CMK (cell line): ENCODE results near the gene DUSP2.

Experiments
- DNase-seq: peaks from one replicate; pipeline ENCODE4 v3.0.0-alpha.2; 2010; ENCODE audit warnings: low read depth

The DUSP2 gene

DNA sequence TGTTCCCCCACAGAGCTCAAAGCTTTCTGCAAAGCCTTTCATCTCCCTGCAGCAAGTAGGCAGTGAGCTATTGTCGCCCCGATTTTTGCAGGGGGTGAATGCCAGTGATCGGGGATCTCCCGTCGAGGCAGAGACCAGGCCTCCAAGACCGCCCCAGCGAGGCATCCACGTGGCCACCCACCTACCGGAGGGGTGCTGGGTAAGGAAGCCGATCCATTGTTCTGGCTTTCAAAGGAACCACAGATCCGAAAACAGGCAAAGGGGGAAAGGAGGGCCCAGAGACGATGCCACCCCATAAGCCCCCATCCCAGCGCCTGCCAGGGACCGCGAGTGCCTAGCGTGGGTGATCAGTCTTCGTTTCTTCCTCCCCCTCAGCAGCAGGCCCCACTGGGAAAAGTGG lies 31.3 kb downstream of the DUSP2 start:
- DNase-seq: no peak

DNA sequence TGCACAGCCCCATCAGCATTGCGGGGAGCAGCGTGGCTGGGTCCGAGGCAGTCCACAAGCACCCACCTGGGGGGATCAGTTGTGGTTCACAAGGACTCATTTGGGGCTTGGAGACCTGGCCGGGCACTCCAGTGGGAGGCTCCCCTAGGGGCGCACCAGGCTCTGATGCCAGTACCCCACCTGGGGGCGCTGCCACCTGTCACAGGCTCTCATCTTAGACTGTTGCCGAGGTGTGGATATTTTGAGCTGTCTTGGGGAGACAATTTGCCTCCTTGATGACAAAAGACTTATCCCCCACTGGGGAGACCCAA lies 31.9 kb downstream of the DUSP2 start:
- no peak for DNase-seq

DNA sequence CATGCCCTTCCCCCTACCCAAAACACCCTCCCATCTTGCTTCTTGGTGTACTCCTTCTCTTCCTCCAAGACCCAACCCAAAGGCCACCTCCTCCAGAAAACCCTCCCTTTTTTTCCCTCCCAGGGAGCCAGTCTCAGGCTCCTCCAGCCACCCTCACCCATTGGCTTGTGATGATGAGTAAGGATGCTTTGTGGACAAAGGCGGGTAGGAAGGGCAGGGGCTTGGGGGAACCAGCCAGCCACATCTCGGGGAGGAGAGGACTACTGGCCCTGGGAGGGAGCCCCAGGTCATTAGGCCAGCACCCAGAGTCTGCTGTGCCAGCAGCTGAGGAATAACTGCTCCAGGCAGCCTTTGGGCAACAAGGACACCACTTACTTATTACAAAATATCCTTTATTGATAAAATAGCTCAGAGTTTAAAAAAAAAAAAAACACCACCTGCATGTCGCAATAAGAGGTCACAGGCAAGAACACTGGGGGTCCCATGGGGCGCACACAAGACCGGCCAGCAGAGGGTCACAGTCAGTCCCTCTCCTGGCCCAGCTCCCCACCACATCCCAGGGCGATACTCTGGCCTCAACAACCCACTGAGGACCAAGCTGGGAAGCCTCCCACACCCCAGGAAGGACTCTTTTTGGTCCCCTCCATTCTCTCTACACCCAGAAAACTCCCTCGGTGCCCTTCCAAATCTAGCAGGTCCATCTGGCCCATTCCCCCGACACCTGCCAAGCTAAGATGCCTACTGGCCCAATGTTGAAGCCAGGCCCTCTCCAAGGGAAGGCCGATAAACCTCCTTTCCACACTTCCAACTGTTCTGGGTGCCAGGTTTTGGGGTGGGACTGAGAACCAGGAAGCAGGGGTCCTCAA lies 32.5 kb downstream of the DUSP2 start:
- no peak for DNase-seq

DNA sequence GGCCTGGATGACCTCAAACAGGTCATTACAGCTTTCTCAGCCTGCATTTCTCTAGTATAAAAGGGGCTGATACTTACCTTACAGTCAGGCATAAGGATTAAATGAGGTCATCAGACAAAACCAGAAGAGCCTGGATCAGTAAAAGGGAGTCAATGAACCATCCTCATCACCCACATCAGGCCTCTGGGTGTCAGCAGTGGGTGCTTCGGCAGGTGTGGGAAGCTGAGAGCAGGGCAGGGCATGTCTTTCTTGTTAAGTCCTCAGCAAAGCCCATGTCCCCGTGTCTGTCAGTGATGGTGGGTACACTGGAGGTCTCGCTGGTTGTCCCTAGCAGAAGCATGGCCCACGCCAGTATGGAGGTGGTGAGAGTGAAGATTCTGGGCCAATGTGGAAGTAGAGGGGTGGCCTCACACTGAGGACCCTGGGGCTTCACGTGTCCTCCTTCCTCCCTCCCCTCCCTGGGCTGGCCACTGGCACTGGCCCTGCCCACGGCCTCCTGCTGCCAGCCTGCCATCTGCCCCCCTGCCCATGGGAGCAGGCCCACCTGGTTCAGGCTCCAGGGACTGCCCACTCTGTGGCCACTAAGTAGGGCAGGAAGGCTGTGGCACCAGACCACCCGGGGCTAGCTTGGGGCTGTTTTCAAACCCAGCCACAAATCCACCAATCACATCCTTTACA lies 33.3 kb downstream of the DUSP2 start:
- DNase-seq: no peak

DNA sequence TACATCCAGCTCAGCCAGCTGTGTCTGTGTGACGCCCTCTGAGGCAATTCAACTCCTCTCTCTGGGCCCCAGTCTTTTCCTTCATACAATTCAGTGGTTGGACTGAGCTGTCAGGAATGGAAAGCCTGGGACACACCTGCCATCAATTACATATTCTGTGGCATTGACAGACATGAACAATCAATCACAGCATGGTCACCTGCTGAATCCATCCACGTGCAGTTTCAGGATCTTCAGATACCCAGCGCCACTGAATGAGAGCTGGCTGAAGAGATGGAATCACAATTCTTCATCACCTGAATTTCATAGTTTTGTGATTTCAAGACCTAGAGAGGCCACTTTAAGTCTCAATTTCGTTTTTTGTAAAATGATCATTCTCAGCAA lies 34.0 kb downstream of the DUSP2 start:
- DNase-seq: no peak

DNA sequence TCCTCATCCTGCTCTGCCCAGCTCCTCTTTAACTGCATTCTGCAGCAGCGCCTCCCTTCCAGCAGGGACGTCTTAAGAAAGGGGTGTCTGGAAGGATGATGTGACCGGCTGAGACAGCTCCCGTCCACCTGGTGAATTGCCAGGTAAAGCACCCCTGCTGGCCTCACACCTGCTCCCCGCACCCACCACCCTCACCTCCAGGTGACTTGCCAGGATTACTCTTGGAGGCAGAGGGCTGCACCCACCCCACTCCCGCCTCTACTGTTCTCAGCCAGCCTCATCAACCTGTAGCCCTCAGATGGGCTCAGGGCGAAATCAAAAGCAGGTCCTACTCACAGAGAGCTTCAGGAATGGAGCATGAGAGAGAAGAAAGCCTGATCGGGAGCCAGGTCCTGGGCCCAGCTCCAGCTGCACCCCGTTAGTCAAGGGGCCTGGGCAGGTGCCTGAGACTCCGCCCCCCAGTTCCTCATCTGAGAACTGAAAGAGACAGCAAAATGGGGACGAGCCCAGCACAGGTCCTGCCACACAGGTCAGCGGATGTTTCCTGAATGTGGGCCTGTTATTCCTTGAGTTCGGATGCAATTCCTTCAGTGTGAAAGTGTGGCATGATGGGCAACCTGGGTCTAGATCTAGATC lies 34.5 kb downstream of the DUSP2 start:
- DNase-seq: no peak

DNA sequence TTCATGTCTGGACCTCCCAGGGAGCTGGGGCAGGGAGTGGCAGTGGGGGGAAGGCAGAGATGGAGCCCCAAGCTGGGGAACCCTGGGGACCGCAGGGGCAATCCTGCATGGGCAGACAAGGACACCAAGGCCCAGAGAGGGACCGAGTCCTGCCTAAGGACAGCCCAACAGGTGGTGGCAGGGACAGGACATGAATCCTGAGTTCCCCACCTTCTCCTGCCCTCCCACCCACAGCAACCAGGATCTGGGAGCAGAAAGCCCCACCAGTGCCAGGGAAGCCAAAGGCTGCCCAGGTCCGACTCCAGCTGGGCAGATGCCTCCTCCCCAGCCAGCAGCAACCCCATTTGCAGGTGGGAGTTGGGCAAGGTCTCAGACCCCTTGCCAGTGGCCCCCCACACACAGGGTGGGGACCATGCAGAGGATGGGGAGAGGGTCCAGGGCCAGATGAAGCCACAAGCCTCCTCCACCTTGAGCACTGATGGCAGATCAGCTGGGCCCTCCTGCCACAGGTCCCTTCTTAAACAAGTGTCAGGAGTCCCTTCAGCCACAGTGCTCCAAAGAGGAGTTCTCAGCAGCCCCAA lies 35.2 kb downstream of the DUSP2 start:
- DNase-seq: no peak

DNA sequence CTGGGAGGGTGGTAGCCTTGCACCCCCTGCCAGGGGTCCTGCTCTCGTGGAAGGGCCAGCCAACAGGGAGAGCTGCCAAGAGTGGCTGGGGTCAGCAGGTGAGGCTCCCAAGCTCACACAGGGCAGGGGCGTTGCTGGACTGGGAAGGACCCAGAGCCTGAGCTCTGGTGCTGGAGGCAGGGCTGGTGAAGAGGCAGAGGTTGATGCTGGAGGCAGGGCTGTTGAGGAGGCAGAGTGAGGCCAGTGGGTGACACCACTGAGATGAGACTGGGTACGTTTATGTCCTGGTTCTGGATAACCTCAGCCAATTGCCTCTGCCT lies 35.9 kb downstream of the DUSP2 start:
- no peak for DNase-seq

DNA sequence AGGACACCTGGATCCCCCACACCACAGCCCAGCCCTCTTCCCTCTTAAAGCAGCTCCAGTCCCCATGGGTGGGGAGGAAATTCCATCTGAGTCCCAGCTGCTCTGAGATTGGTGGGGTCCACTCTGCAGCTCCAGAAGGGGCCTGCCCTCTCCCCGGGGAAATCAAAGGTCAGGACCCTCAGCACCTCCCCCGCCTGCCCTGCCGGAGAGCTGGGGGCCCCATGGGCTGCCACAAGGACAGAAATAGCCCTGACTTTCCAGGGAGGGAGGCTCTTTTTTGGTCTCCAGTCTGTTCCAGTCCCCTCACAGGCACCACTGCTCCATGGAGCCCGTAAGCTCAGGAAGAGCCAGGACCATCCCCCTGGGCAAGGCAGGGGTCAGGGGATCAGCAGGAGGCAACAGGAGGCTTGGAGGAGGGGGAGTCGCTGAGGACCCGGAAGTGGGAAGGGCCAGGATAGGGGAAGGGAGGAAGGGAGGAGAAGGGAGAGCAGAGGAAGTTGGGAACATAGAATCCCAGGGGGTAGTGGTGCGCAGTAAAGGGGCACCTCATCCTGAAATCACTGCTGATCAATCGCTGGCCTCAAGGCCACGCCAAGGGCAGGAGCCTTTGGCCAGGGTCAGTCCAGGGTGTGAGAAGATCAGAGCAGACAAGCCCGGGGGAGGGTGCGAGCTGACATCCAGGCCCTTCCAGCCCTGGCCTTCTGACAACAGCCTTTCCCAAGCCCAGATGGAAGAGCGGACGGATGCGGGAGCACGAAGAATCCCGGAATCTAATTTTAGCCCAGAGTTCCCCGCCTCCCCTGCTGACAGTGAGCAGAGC lies 36.5 kb downstream of the DUSP2 start:
- no peak for DNase-seq

DNA sequence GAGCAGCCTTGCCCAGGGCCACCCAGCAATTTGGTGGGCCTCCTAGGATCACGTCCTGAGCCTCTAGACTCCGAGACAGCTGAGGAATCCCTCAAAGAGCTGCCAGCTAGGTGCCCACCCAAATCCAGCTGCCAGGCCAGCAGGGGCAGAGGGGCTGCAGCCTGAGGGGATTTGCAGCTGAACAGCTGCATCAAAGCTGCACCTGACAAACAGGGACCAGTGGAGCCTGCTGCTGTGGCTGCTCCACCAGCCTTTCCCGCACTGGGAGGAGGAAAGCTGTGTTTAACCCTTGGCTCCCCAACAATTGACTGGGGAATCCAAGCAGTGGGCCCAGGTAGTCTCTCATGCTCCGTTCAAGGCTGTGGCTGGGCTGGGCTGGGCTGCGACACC lies 37.1 kb downstream of the DUSP2 start:
- DNase-seq: no peak

DNA sequence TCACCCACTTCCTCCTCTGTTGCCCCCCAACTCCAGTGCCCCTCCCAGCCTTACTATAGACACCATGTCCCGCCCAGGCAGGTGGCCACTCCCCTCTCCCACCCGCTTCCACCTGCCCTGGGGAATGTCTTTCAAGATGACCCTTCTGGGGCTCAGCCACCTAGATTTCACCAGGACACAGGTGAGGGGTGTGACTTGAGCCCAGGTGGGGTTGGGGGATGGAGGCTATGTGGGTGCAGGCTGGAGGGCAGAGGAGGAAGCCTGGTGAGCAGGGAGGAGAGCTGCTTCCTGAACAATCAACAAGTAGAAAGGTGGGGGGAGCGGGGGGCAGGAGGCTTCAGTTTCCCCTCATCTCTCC lies 37.6 kb downstream of the DUSP2 start:
- no peak for DNase-seq

DNA sequence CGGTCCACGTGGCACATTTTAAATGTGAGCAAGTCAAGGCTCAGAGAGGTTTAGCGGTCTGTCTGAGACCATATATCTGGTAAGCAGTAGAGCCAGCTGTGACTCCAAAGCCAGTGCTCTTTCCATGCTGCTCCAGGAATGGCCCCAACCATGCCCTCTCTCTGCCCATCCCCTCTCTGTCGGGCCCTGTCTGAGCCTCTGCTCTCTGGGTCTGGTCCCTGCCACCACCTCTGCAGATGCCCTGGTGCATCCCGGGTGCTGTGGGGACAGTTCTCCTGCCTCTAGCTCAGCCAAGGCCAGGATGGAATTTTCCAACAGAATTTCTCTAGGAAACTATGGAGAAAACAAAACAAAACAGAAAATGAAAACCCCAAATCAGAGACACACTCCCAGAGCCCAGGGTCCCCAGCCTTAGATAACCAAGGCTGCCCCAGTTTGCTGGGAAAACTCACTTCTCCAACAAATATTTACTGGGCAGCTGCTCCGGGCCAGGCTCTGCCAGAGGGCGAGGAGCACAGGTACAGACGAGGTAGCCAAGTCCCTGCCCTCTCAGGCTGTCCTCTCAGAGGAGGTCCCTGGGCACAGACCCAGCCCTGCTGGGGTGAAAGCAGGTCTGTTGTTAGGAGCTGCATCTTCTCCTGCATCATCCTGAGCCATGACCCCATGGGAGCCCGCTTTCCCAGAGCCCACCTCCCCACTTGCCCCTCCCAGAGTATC lies 38.1 kb downstream of the DUSP2 start:
- no peak for DNase-seq

DNA sequence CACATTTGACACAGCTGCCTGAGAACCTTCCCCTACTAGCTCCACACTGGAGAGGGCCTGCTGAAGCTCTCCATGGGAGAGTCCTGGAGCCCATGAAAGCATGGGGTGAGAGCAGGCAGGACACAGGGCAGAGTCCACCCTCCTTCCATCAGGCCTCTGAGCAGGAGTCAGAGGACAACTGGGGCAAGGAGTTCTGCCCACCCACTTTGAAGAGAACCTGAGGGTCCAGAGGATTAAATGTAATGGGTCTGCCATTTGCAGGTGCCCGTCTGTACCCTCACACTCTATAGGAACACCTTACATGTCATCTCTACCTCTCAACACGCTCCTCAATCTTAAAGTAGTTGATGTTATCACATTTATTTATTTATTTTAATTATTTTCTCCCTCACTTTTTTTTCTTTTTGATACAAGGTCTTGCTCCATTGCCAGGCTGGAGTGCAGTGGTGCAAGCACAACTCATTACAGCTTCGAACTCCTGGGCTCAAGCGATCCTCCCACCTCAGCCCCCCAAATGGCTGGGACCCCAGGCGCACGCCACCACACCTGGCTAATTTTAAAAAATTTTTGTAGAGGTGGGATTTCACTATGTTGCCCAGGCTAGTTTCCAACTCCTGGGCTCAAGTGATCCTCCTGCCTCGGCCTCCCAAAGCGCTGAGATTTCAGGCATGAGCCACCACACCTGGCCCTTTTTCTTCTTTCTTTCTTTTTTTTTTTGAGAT lies 39.1 kb downstream of the DUSP2 start:
- DNase-seq: no peak

DNA sequence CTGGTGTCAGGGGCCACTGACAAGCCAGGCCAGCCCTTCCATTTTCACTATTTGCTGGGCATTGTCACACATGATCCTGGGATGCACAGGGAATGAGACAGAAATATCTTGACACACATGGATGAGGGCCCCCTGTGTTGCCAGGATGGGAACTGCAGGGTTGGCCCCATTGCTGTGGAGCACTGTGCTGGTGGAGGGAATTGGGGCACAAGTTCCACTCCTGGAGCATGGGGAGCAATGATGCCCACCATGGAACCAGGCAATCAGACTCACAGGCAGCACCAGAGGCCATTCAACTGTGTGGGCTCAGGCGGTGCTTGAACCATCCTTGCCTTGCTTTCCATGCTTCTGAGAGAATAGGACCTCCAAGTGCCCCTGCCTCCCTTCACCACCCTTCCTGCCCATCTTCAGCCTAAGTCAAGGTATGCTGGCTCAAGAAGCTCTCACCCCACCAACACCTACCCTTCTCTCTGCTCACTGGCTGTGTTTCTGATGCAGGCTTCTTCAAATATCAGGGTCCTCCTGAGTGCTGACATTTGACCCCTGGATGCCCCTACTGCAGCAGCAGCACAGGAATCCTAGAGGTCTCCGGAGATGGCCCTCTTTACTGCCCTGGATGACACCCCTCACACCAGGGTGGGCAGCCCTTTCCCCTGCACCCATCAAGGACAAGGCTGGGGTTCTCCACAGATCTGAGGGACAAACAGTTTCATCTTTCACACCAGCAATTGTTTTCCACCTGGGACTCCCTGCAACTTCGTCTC lies 39.9 kb downstream of the DUSP2 start:
- no peak for DNase-seq

DNA sequence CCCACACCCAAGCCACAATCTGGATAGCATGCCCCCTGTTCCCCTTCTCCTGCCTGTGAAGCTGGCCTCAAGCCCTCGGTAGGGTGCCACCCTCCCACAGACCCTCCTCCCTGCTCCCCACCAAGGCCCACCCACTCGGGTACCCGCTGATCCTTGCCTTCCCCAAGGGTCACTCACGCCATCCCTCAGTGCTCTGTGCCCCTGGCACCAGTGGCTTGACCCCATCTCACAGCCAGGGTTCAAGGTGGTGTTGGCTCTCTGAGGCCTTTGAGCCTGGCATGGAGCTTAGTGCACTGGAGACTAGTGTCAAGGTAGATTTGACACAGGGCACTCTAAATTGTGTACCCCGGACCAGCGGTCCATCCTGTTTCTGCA lies 40.8 kb downstream of the DUSP2 start:
- DNase-seq: no peak

DNA sequence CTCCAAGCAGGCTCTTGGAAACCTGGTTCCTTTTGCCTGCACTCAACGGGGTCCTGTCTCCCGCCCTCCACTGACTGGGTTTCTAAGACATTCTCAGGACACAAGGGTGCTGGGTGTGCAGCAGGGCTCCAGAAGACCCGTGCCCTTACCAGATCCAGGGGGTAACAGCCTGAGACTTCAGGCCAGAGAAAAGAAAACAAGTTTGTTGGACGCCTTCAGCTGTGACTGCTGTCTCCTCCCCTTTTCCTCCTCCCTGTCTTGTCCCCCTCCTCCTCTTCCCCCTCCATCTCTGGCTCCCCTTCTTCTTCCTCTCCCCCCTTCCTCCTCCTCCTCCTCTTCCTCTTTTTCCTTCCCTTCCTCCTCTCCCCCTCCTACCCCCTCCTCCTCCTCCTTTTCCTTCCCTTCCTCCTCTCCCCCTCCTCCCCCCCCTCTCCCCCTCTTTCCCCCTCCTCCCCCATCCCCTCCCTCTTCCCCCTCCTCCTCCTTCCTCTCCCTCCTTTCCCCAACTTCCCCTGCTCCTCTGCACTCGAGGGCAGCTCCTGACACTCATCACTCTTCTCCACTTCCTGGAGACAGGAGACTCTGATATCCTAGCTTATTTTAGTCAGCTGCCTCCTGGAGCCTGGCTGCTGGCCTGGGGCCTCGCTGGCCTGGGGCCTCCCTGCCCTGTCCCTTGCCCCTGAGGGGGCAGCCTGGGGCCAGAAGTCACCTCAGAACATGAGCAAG lies 41.3 kb downstream of the DUSP2 start:
- DNase-seq: no peak

DNA sequence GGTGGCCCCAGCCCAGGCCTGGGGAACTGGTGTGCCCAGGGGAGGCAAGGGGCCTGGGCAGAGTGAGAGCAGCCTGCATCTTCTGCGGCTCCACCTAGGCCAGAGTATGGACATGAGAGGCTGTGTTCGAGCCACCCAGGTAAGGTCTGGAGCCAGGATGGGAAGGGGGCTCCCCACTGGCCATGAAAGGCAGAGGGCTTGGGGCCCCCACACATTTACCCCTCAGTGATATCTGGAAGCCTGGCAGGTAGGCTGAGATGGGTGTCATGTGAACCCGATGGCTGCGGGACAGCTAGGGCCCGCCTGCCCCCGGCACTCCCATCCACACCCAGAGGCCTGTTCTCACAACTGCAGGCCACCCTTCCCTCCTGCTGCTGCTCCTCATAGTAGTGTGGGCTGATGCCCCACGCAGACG lies 42.0 kb downstream of the DUSP2 start:
- no peak for DNase-seq

DNA sequence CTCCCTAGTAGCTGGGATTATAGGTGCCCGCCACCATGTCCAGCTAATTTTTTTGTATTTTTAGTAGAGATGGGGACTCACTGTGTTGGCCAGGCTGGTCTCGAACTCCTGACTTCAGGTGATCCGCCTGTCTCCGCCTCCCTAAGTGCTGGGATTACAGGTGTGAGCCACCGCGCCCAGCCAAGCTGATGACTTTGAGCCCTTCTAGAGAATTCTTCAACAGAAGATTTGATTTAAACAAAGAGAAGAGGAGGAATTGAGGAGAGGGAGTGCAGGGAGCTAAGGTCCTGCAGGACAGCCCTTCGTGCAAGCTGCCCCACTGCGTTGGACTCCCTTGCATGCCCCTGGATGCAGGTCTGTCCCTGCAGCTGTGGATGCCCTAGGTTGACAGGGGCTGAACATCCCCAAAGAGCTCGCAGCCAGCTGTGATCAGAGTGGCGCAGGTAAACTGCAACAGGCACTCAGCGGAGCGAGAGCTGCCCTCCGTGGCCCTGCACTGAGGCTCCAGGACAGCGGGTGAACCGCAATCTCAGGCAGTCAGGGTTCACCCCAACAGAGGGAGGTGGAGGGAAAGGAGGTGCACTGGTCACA lies 42.5 kb downstream of the DUSP2 start:
- no peak for DNase-seq

DNA sequence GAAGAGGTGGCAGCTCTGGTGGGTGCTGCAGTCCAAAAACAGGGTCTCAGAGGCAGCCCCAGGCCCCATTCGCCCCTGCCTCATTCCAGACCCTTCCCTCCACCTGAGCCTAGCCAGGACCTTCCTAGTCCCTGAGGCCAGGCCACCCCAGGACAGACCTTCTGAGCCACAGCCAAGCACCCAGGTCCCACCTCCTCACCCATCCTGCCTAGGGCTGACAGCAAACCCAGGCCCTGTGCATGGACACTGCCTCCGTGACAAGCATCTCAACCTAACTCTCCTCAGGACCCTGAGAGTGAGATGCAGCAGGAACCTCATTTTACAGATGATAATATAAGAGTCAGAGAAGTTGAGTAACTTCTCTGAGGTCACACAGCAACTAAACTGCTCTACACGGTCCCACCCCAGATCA lies 44.3 kb downstream of the DUSP2 start:
- DNase-seq: no peak
